Gastrocnemius medialis (tissue), 4 donors: ENCODE results near the gene RRP12. TPM values are rescaled to one million over a fixed set of nuclear protein-coding genes. Genes with fewer than 3 reads are reported as not detected.

ENCODE experiments used
- ATAC-seq, 2 donors: fragments of 150-250 bp; one replicate each; pipeline ENCODE4 v1.9.1; 2016
- DNase-seq, 2 donors: peaks; one replicate each; pipeline ENCODE4 v3.0.0-alpha.2; 2019
- H3K27ac ChIP-seq, 4 donors: fragments of 200-600 bp; sonication (generic); 1 replicate in 1 of 4; 2 replicates in 3 of 4; pipeline ENCODE4 v1.5.1; 2016 to 2018; ENCODE audit warnings: mild to moderate bottlenecking in 2 of 4, moderate library complexity in 1 of 4
- H3K27me3 ChIP-seq, 3 donors: fragments of 200-600 bp; sonication (generic) in 2 of 3; 1 replicate in 1 of 3; 2 replicates in 2 of 3; pipeline versions ENCODE4 v1.5.1 to v1.6.0; 2016 to 2019; ENCODE audit warnings: mild to moderate bottlenecking in 1 of 3, moderate library complexity in 1 of 3
- H3K36me3 ChIP-seq, 2 donors: fragments of 200-600 bp; sonication (generic) in 1 of 2; one replicate each; pipeline ENCODE4 v1.5.1; 2017 to 2018
- H3K4me1 ChIP-seq, 2 donors: fragments of 200-600 bp; sonication (generic) in 1 of 2; one replicate each; pipeline ENCODE4 v1.5.1; 2016 to 2017; ENCODE audit warnings: mild to moderate bottlenecking in 2 of 2
- H3K4me3 ChIP-seq, 4 donors: fragments of 200-600 bp; sonication (generic) in 3 of 4; 1 replicate in 1 of 4; 2 replicates in 3 of 4; pipeline ENCODE4 v1.5.1; 2016 to 2019; ENCODE audit warnings: mild to moderate bottlenecking in 2 of 4
- H3K9me3 ChIP-seq, 3 donors: fragments of 200-600 bp; sonication (generic) in 2 of 3; 1 replicate in 1 of 3; 2 replicates in 2 of 3; pipeline ENCODE4 v1.5.1; 2016 to 2019
- POLR2A ChIP-seq, 2 donors: fragments of 450-650 bp; IDR thresholded peaks; one replicate each; pipeline ENCODE4 v1.6.1; 2017; ENCODE audit warnings: antibody characterized with exemption in 2 of 2, mild to moderate bottlenecking in 2 of 2, moderate library complexity in 2 of 2
- in situ Hi-C, 4 donors: fragments of 200-750 bp; cut with MboI; loops; one replicate each; pipeline versions ENCODE4 v1.15.0 to v1.8.0; 2017; ENCODE audit warnings: low sequenced_read_pairs in 4 of 4
- intact Hi-C: fragments of 100-400 bp; cut with DNase I; formaldehyde crosslinking; loops from one replicate; pipeline ENCODE4 v1.15.1; 2023; ENCODE audit warnings: low total_unique reads
- total RNA-seq, 4 donors: library from RNA; depleted of rRNA; stranded (reverse); fragments of >200 nt; gene quantifications; one replicate each; pipeline versions ENCODE4 v1.1.0 to v1.2.3, GENCODE V29; 2016
- TF ChIP-seq, protein P1 (sequence below), 5 experiments: fragments of 450-650 bp in 3 of 5; fragments of 200-600 bp in 2 of 5; sonication (generic) in 2 of 5; IDR thresholded peaks in 4 of 5; conservative IDR thresholded peaks in 1 of 5; 1 replicate in 4 of 5; 2 replicates in 1 of 5; pipeline ENCODE4 v1.5.1; 2016 to 2019; ENCODE audit warnings: antibody characterized with exemption in 5 of 5, mild to moderate bottlenecking in 3 of 5, moderate library complexity in 3 of 5

RRP12 gene
- total RNA-seq, 4 donors from 2014 or later, result 41.9 to 61.4 (median 49.9) TPM

DNA sequence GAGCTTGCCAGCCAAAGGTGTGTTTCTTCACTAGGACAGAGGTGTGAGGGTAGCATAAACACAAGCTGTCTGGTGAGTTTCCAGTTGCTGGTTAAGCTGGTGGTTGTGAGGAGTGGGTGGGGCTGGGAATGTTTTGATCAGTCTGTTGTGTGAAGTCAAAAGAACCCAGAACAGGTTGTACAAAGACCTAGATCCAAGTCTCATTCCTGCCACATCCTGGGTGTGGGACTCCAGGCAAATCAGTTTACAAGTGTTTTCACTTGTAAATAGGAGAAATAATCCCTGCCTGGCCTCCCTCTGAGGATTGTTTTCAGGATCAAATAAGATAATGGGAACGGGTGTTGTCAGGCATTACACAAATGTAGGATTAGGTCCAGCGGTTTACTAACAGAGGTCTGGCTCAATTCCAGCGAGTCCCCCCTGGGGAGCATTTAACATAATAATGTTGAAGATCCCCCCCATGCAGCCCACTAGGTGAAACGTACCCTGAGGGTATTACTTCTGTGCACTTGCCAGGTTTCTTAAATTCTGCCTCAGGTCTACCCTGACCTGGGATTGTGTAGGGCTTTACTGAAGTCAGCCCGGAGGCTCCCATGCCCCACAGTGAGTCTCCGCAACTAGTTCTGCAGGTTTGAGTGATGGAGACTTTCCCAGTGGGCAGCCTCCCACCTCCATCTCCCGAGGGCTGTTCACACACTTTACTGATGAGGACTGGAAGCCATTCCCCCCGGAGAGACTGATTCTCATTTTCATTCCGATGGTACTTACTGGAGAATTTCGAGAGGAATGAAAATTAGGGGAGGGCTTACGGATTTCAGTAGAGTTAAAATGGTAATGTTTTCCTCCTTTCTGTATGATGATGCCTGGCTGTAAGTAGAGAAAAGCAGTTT is 64.0 kb downstream of the RRP12 start:
- Histone ChIP-seq H3K27ac (peak overlapping the region; percentile 47 to 96 (median 75)), H3K27me3 (no peaks in the 10 kb centered on the region), H3K4me1 (peaks cover 24 to 29% of the 10 kb centered on the region in 2 donors), H3K36me3 (no peaks in the 10 kb centered on the region), H3K4me3 (peak overlapping the region in 2 of 4 donors; percentile 6 to 11), H3K9me3 (no peaks in the 10 kb centered on the region)
- in situ Hi-C loops (loop anchor here in 1 of 4 donors (10.0 kb wide), 1 partner anchor 52 kb away; no protein-coding TSS in a partner anchor), intact Hi-C loops (loop anchor here (10.0 kb wide), 1 partner anchor 502 kb away; the partner anchor contains the start of gene LCOR)
- ATAC-seq (no peak), DNase-seq (peak in 1 of 2 donors; percentile 17)
- TF ChIP-seq POLR2A (IDR thresholded peaks at IDR 0.05), result no peak
- TF ChIP-seq, protein P1, sequence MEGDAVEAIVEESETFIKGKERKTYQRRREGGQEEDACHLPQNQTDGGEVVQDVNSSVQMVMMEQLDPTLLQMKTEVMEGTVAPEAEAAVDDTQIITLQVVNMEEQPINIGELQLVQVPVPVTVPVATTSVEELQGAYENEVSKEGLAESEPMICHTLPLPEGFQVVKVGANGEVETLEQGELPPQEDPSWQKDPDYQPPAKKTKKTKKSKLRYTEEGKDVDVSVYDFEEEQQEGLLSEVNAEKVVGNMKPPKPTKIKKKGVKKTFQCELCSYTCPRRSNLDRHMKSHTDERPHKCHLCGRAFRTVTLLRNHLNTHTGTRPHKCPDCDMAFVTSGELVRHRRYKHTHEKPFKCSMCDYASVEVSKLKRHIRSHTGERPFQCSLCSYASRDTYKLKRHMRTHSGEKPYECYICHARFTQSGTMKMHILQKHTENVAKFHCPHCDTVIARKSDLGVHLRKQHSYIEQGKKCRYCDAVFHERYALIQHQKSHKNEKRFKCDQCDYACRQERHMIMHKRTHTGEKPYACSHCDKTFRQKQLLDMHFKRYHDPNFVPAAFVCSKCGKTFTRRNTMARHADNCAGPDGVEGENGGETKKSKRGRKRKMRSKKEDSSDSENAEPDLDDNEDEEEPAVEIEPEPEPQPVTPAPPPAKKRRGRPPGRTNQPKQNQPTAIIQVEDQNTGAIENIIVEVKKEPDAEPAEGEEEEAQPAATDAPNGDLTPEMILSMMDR (IDR thresholded peaks at IDR 0.05 in 4 of 5, conservative IDR thresholded peaks at IDR 0.05 in 1 of 5), result no peak

DNA sequence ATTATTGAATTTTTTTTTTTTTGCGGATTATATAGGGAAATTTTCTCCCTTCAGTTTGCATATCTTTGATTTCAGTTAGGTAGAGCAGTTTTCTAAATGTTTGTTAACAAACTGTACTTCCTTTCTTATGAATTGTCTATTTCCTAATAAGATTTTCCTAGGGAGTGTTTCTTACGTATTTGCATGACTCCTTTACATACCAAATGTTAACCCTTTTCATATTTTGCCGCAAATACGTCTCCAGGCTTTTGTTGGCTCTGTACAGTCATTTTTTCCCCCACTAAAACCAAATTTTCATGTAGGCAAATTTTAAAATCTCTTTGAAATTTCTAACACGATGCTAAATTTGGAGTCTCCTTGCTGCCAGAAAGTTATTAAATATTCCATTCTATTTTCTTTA is 64.7 kb downstream of the RRP12 start:
- no peak overlapping the region for H3K4me3 ChIP-seq
- peaks cover 31 to 37% of the 10 kb centered on the region in 2 donors for H3K4me1 ChIP-seq
- no peaks in the 10 kb centered on the region for H3K36me3 ChIP-seq
- no peak for DNase-seq
- no peak for TF ChIP-seq POLR2A (IDR thresholded peaks at IDR 0.05)
- TF ChIP-seq, protein P1 (IDR thresholded peaks at IDR 0.05 in 4 of 5, conservative IDR thresholded peaks at IDR 0.05 in 1 of 5), result no peak
- in situ Hi-C loops, result loop anchor here in 1 of 4 donors (10.0 kb wide), 1 partner anchor 52 kb away; no protein-coding TSS in a partner anchor
- H3K27ac ChIP-seq, result peak overlapping the region; percentile 47 to 96 (median 75)
- no peaks in the 10 kb centered on the region for H3K9me3 ChIP-seq
- no peak for ATAC-seq
- intact Hi-C loops, result loop anchor here (10.0 kb wide), 1 partner anchor 502 kb away; the partner anchor contains the start of gene LCOR
- no peaks in the 10 kb centered on the region for H3K27me3 ChIP-seq

- ATAC-seq, result no peak
- Histone ChIP-seq H3K9me3 (no peaks in the 10 kb centered on the region), H3K4me1 (peaks cover 34 to 41% of the 10 kb centered on the region in 2 donors), H3K36me3 (no peaks in the 10 kb centered on the region), H3K4me3 (no peak overlapping the region), H3K27me3 (no peaks in the 10 kb centered on the region), H3K27ac (peak overlapping the region; percentile 67 to 96 (median 83))
- no peak for DNase-seq
- in situ Hi-C loops, result loop anchor here in 1 of 4 donors (10.0 kb wide), 1 partner anchor 51 kb away; no protein-coding TSS in a partner anchor
- intact Hi-C loops, result loop anchor here (10.0 kb wide), 1 partner anchor 501 kb away; the partner anchor contains the start of gene LCOR
- TF ChIP-seq, protein P1 (IDR thresholded peaks at IDR 0.05 in 4 of 5, conservative IDR thresholded peaks at IDR 0.05 in 1 of 5), result no peak
- TF ChIP-seq POLR2A (IDR thresholded peaks at IDR 0.05), result no peak
Measured at GRCh38 chr10:97336006-97336405, 65.1 kb downstream of the RRP12 start.

DNA sequence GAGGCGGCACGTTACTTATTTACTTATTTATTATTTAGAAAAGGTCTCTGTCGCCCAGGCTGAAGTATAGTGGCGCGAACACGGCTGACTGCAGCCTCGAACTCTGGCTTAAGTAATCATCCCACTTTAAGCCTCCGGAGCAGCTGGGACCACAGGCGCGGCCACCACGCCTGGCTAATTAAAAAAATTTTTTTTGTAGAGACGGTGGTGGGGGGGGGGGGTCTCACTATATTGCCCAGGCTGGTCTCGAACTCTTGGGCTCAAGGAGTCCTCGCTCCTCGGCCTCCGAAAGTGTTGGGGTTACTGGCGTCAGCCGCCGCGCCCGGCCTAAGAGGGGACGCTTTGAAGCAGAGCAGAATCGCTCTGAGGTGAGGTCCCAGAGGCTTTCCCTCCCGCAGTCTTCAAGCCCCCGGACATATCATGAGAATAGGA is 65.9 kb downstream of the RRP12 start:
- H3K4me3 ChIP-seq, result peak overlapping the region; percentile 72 to 100 (median 88)
- in situ Hi-C loops, result loop anchor here in 1 of 4 donors (10.0 kb wide), 1 partner anchor 50 kb away; no protein-coding TSS in a partner anchor
- intact Hi-C loops, result loop anchor here (2.0 to 10.0 kb wide), 2 partner anchors 66 to 500 kb away; partner anchors contain the start of genes LCOR and RRP12
- DNase-seq, result no peak
- no peaks in the 10 kb centered on the region for H3K36me3 ChIP-seq
- no peak for ATAC-seq
- peak overlapping the region; percentile 83 to 98 (median 90) for H3K27ac ChIP-seq
- H3K4me1 ChIP-seq, result peaks cover 36 to 43% of the 10 kb centered on the region in 2 donors
- TF ChIP-seq, protein P1 (IDR thresholded peaks at IDR 0.05 in 4 of 5, conservative IDR thresholded peaks at IDR 0.05 in 1 of 5), result no peak
- no peaks in the 10 kb centered on the region for H3K27me3 ChIP-seq
- no peaks in the 10 kb centered on the region for H3K9me3 ChIP-seq
